SH-SY5Y (cell line): ENCODE data around the gene CTNND2.

Source experiments
- GATA2 ChIP-seq: IDR thresholded peaks from 2 replicates; pipeline ENCODE4 v1.6.1; 2011; ENCODE audit warnings: mild to moderate bottlenecking, low read depth, low read length
- GATA3 ChIP-seq: IDR thresholded peaks from 2 replicates; pipeline ENCODE4 v1.6.1; 2011; ENCODE audit warnings: low read depth, mild to moderate bottlenecking, low read length, moderate library complexity

Gene CTNND2

GRCh38 chr5:11396917-11397316, 507.3 kb downstream of the CTNND2 start:
- TF ChIP-seq GATA3, result no peak
- TF ChIP-seq GATA2, result no peak

- no peak for TF ChIP-seq GATA2
- TF ChIP-seq GATA3, result no peak
These were observed 509.3 kb downstream of the CTNND2 start for GRCh38 chr5:11394933-11395332.

- no peak for TF ChIP-seq GATA2
- no peak for TF ChIP-seq GATA3
These were observed 513.9 kb downstream of the CTNND2 start for GRCh38 chr5:11390291-11390767.

- TF ChIP-seq GATA2, result no peak
- no peak for TF ChIP-seq GATA3
These were observed 516.9 kb downstream of the CTNND2 start for GRCh38 chr5:11387382-11387781.

- no peak for TF ChIP-seq GATA3
- no peak for TF ChIP-seq GATA2
These were observed 517.8 kb downstream of the CTNND2 start for GRCh38 chr5:11386398-11386797.

GRCh38 chr5:11385901-11386293, 518.3 kb downstream of the CTNND2 start:
- no peak for TF ChIP-seq GATA3
- TF ChIP-seq GATA2, result no peak

- TF ChIP-seq GATA3 (no peak), GATA2 (no peak)
These were observed 518.9 kb downstream of the CTNND2 start for GRCh38 chr5:11385251-11385900.

GRCh38 chr5:11384441-11385250, 519.6 kb downstream of the CTNND2 start:
- TF ChIP-seq GATA2 (no peak), GATA3 (no peak)

- TF ChIP-seq GATA2 (no peak), GATA3 (no peak)
These were observed 520.6 kb downstream of the CTNND2 start for GRCh38 chr5:11383506-11384095.

- no peak for TF ChIP-seq GATA3
- TF ChIP-seq GATA2, result no peak
These were observed 525.8 kb downstream of the CTNND2 start for GRCh38 chr5:11378461-11378860.

- no peak for TF ChIP-seq GATA2
- no peak for TF ChIP-seq GATA3
These were observed 526.4 kb downstream of the CTNND2 start for GRCh38 chr5:11377896-11378295.

- TF ChIP-seq GATA3, result no peak
- no peak for TF ChIP-seq GATA2
These were observed 532.1 kb downstream of the CTNND2 start for GRCh38 chr5:11372191-11372590.

- TF ChIP-seq GATA3, result no peak
- TF ChIP-seq GATA2, result no peak
These were observed 533.2 kb downstream of the CTNND2 start for GRCh38 chr5:11371021-11371420.

- no peak for TF ChIP-seq GATA3
- TF ChIP-seq GATA2, result no peak
These were observed 539.7 kb downstream of the CTNND2 start for GRCh38 chr5:11364531-11364930.
